Measurements from ENCODE around the gene ZSWIM9. TPM values are rescaled to one million over a fixed set of nuclear protein-coding genes. Genes with fewer than 3 reads are reported as not detected.

The ZSWIM9 gene
- total RNA-seq, 3 donors from 2014 or later = 6.0 to 12.9 (median 8.7) TPM

GRCh38 chr19:48194041-48194843 is 23.8 kb downstream of the ZSWIM9 start:
- intact Hi-C loops (cut with DNase I, micrococcal nuclease) = no loop called here
- TF ChIP-seq CTCF (IDR thresholded peaks at IDR 0.05) = no peak
- Histone ChIP-seq H3K9me3 (no peaks in the 10 kb centered on the region), H3K4me1 (ENCODE audit: low read depth) (no peaks in the 10 kb centered on the region), H3K36me3 (ENCODE audit: low read depth) (no peaks in the 10 kb centered on the region), H3K4me3 (no peak overlapping the region)
- ATAC-seq (no peak), DNase-seq (peak in 1 of 3 donors; percentile 26)

GRCh38 chr19:48194844-48195830 is 24.7 kb downstream of the ZSWIM9 start:
- H3K4me1 ChIP-seq (ENCODE audit: low read depth) = no peaks in the 10 kb centered on the region
- DNase-seq (no peak), ATAC-seq (no peak)
- TF ChIP-seq CTCF (IDR thresholded peaks at IDR 0.05) = no peak
- no peak overlapping the region for H3K4me3 ChIP-seq
- H3K36me3 ChIP-seq (ENCODE audit: low read depth) = no peaks in the 10 kb centered on the region
- intact Hi-C loops (cut with DNase I, micrococcal nuclease) = no loop called here
- H3K9me3 ChIP-seq = no peaks in the 10 kb centered on the region

- TF ChIP-seq CTCF (IDR thresholded peaks at IDR 0.05) = no peak
- ATAC-seq (peak; percentile 26), DNase-seq (no peak)
- intact Hi-C loops (cut with DNase I, micrococcal nuclease) = no loop called here
- no peaks in the 10 kb centered on the region for H3K9me3 ChIP-seq
- no peak overlapping the region for H3K4me3 ChIP-seq
- H3K4me1 ChIP-seq (ENCODE audit: low read depth) = no peaks in the 10 kb centered on the region
- H3K36me3 ChIP-seq (ENCODE audit: low read depth) = no peaks in the 10 kb centered on the region
These were observed 25.9 kb downstream of the ZSWIM9 start for GRCh38 chr19:48196321-48196763.

GRCh38 chr19:48196933-48197665 is 26.6 kb downstream of the ZSWIM9 start:
- Histone ChIP-seq H3K4me1 (ENCODE audit: low read depth) (no peaks in the 10 kb centered on the region), H3K4me3 (no peak overlapping the region), H3K9me3 (no peaks in the 10 kb centered on the region), H3K36me3 (ENCODE audit: low read depth) (no peaks in the 10 kb centered on the region)
- intact Hi-C loops (cut with DNase I, micrococcal nuclease) = no loop called here
- no peak for TF ChIP-seq CTCF (IDR thresholded peaks at IDR 0.05)
- DNase-seq (no peak), ATAC-seq (peak; percentile 46)

- Histone ChIP-seq H3K9me3 (no peaks in the 10 kb centered on the region), H3K36me3 (ENCODE audit: low read depth) (no peaks in the 10 kb centered on the region), H3K4me1 (ENCODE audit: low read depth) (peaks cover 5% of the 10 kb centered on the region), H3K4me3 (peak overlapping the region; percentile 17)
- no peak for TF ChIP-seq CTCF (IDR thresholded peaks at IDR 0.05)
- no peak for ATAC-seq
- DNase-seq = no peak
- intact Hi-C loops (cut with DNase I, micrococcal nuclease) = no loop called here
These were observed 32.8 kb downstream of the ZSWIM9 start for GRCh38 chr19:48203222-48203793.

All from mucosa of descending colon (tissue), 3 donors.